ENCODE results near the gene FOXO3. TPM values are rescaled to one million over a fixed set of nuclear protein-coding genes. Genes with fewer than 3 reads are reported as not detected.
A peak's percentile ranks its signal among the peaks of the same experiment; 100 is the strongest.

The FOXO3 gene
- total RNA-seq, 4 donors from 2014 or later: 111 to 293 (median 183) TPM

- peak overlapping the region in 1 of 4 donors; percentile 39 for H3K27ac ChIP-seq
- H3K27me3 ChIP-seq: no peaks in the 10 kb centered on the region
- DNase-seq (no peak), ATAC-seq (no peak)
- H3K36me3 ChIP-seq: no peaks in the 10 kb centered on the region
- no peaks in the 10 kb centered on the region for H3K9me3 ChIP-seq
- intact Hi-C loops (cut with DNase I; ENCODE audit: low total_unique reads): loop anchor here (5.0 kb wide), 1 partner anchor 42 kb away; no protein-coding TSS in a partner anchor
- H3K4me1 ChIP-seq: peaks cover 9 to 14% of the 10 kb centered on the region in 2 donors
- in situ Hi-C loops (cut with MboI; ENCODE audit: low sequenced_read_pairs in 4 of 4): no loop called here
- H3K4me3 ChIP-seq: no peak overlapping the region
- no peak for TF ChIP-seq CTCF (IDR thresholded peaks at IDR 0.05 in 4 of 5, conservative IDR thresholded peaks at IDR 0.05 in 1 of 5)
- TF ChIP-seq POLR2A (IDR thresholded peaks at IDR 0.05): no peak
These were observed 154.2 kb downstream of the FOXO3 start for GRCh38 chr6:108714766-108715414.

GRCh38 chr6:108715832-108716231, 155.1 kb downstream of the FOXO3 start:
- no peak for TF ChIP-seq CTCF (IDR thresholded peaks at IDR 0.05 in 4 of 5, conservative IDR thresholded peaks at IDR 0.05 in 1 of 5)
- no peak for TF ChIP-seq POLR2A (IDR thresholded peaks at IDR 0.05)
- no peaks in the 10 kb centered on the region for H3K27me3 ChIP-seq
- no peak for ATAC-seq
- no peak for DNase-seq
- H3K4me1 ChIP-seq: peaks cover 8 to 14% of the 10 kb centered on the region in 2 donors
- no peaks in the 10 kb centered on the region for H3K36me3 ChIP-seq
- no peaks in the 10 kb centered on the region for H3K9me3 ChIP-seq
- no peak overlapping the region for H3K4me3 ChIP-seq
- no peak overlapping the region for H3K27ac ChIP-seq
- intact Hi-C loops (cut with DNase I; ENCODE audit: low total_unique reads) (loop anchor here (5.0 kb wide), 1 partner anchor 41 kb away; no protein-coding TSS in a partner anchor), in situ Hi-C loops (cut with MboI; ENCODE audit: low sequenced_read_pairs in 4 of 4) (no loop called here)

GRCh38 chr6:108716801-108717791, 156.4 kb downstream of the FOXO3 start:
- no peak for DNase-seq
- no peak for TF ChIP-seq POLR2A (IDR thresholded peaks at IDR 0.05)
- no peak for TF ChIP-seq CTCF (IDR thresholded peaks at IDR 0.05 in 4 of 5, conservative IDR thresholded peaks at IDR 0.05 in 1 of 5)
- intact Hi-C loops (cut with DNase I; ENCODE audit: low total_unique reads): loop anchor here (5.0 kb wide), 1 partner anchor 40 kb away; no protein-coding TSS in a partner anchor
- no peak for ATAC-seq
- Histone ChIP-seq H3K27ac (no peak overlapping the region), H3K4me3 (no peak overlapping the region), H3K27me3 (no peaks in the 10 kb centered on the region), H3K36me3 (no peaks in the 10 kb centered on the region), H3K9me3 (no peaks in the 10 kb centered on the region), H3K4me1 (peaks cover 3 to 14% of the 10 kb centered on the region in 2 donors)
- in situ Hi-C loops (cut with MboI; ENCODE audit: low sequenced_read_pairs in 4 of 4): no loop called here

- Histone ChIP-seq H3K36me3 (no peaks in the 10 kb centered on the region), H3K9me3 (no peaks in the 10 kb centered on the region), H3K4me3 (no peak overlapping the region), H3K4me1 (no peaks in the 10 kb centered on the region), H3K27me3 (no peaks in the 10 kb centered on the region), H3K27ac (no peak overlapping the region)
- DNase-seq (no peak), ATAC-seq (no peak)
- intact Hi-C loops (cut with DNase I; ENCODE audit: low total_unique reads): loop anchor here (5.0 kb wide), 1 partner anchor 38 kb away; no protein-coding TSS in a partner anchor
- TF ChIP-seq CTCF (IDR thresholded peaks at IDR 0.05 in 4 of 5, conservative IDR thresholded peaks at IDR 0.05 in 1 of 5) (no peak), POLR2A (IDR thresholded peaks at IDR 0.05) (no peak)
- in situ Hi-C loops (cut with MboI; ENCODE audit: low sequenced_read_pairs in 4 of 4): no loop called here
These were observed 158.8 kb downstream of the FOXO3 start for GRCh38 chr6:108719477-108719876.

Data from gastrocnemius medialis (tissue), 4 donors.